ENCODE results near the gene TNFRSF13B. TPM values are rescaled to one million over a fixed set of nuclear protein-coding genes. Genes with fewer than 3 reads are reported as not detected.

TNFRSF13B gene
- total and polyA plus RNA-seq, 10 of the 15 experiments (the other 5 are each of a cell fraction or from before 2014, with no cell fraction given), result 15.5 to 231 (median 119) TPM

DNA sequence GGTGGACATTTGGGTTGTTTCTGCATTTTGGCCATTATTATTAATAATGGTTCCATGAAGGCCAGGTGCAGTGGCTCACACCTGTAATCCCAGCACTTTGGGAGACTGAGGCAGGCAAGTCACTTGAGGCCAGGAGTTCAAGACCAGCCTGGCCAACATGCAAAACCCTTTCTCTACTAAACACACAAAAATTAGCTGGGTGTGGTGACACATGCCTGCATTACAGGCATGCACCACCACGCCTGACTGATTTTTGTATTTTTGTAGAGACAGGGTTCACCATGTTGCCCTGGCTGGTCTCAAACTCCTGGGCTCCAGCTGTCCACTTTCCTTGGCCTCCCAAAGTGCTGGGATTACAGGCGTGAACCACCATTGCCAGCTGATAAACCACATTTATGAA is 58.5 kb downstream of the TNFRSF13B start:
- Histone ChIP-seq H3K9me3 (replicated peaks; ENCODE audit: control insufficient read depth, insufficient read depth, low read length) (no peaks in the 10 kb centered on the region), H3K79me2 (ENCODE audit: control insufficient read depth, insufficient read depth, low read length) (no peaks in the 10 kb centered on the region), H3K27me3 (replicated peaks in 1 of 2; ENCODE audit: control insufficient read depth in 2 of 2, insufficient read depth in 2 of 2, low read length in 1 of 2) (peaks cover 1 to 2% of the 10 kb centered on the region in 2 experiments; a peak in 1 of 4 replicates), H2AFZ (ENCODE audit: control insufficient read depth, low read depth, low read length) (no peak overlapping the region), H3K4me3 (no peak overlapping the region), H3K9ac (ENCODE audit: control insufficient read depth, insufficient read depth, low read length) (no peak overlapping the region), H3K27ac (ENCODE audit: control insufficient read depth, insufficient read depth) (no peak overlapping the region), H4K20me1 (ENCODE audit: control insufficient read depth, insufficient read depth) (no peaks in the 10 kb centered on the region), H3K36me3 (ENCODE audit: control insufficient read depth in 2 of 2, insufficient read depth in 2 of 2, low read length in 1 of 2) (no peaks in the 10 kb centered on the region), H3K4me2 (ENCODE audit: control insufficient read depth, insufficient read depth) (no peak overlapping the region), H3K4me1 (ENCODE audit: control insufficient read depth, insufficient read depth, low read length) (peaks cover 8% of the 10 kb centered on the region)
- BruUV-seq (replicated peaks), result no TSS peak
- RAD21 ChIA-PET (ENCODE audit: unreplicated experiment), result no interaction called here
- POLR2A ChIA-PET, result no interaction called here
- in situ Hi-C loops (cut with MboI) (no loop called here), intact Hi-C loops (cut with micrococcal nuclease; ENCODE audit: unreplicated experiment) (no loop called here)
- WGBS (ENCODE audit: insufficient coverage, insufficient replicate concordance, low lambda C conversion rate, missing lambda C conversion rate), result 15% methylated on average over 2 of the region's 2 CpGs
- SMC1A ChIA-PET (ENCODE audit: uncharacterized antibody, unreplicated experiment), result interaction anchor here (1.2 to 5.7 kb wide), 4 partner anchors 46 to 80 kb away, joined by 3 to 43 read pairs (median 16); no protein-coding TSS in a partner anchor
- no peak for ATAC-seq
- DNase-seq (ENCODE audit: low read depth, low spot score), result no peak
- no peak for FAIRE-seq
- TF ChIP-seq CEBPB (IDR thresholded peaks at IDR 0.05; ENCODE audit: borderline replicate concordance in 1 of 2, low read depth in 2 of 2, low read length in 2 of 2), result no peak
- TF ChIP-seq ESRRA (IDR thresholded peaks at IDR 0.05; ENCODE audit: low read length), result no peak
- no peak for TF ChIP-seq KDM1A (IDR thresholded peaks at IDR 0.05; ENCODE audit: borderline replicate concordance)
- no peak for TF ChIP-seq POLR2A (IDR thresholded peaks at IDR 0.05; ENCODE audit: low read depth, low read length)
- CTCF ChIA-PET, result interaction anchor here (0.5 to 7.0 kb wide), 3 partner anchors 63 to 1123 kb away, joined by 3 to 92 read pairs (median 4); no protein-coding TSS in a partner anchor

- no peak for DNase-seq (ENCODE audit: low read depth, low spot score)
- no peak for FAIRE-seq
- no peaks in the 10 kb centered on the region for H3K79me2 ChIP-seq (ENCODE audit: control insufficient read depth, insufficient read depth, low read length)
- CTCF ChIA-PET, result interaction anchor here (7.0 kb wide), 1 partner anchor 79 kb away, joined by 92 read pairs; no protein-coding TSS in a partner anchor
- no peak overlapping the region for H3K27ac ChIP-seq (ENCODE audit: control insufficient read depth, insufficient read depth)
- H4K20me1 ChIP-seq (ENCODE audit: control insufficient read depth, insufficient read depth), result no peaks in the 10 kb centered on the region
- H3K9me3 ChIP-seq (replicated peaks; ENCODE audit: control insufficient read depth, insufficient read depth, low read length), result no peaks in the 10 kb centered on the region
- H3K4me1 ChIP-seq (ENCODE audit: control insufficient read depth, insufficient read depth, low read length), result peaks cover 8% of the 10 kb centered on the region
- peaks cover 1 to 2% of the 10 kb centered on the region in 2 experiments; a peak in 1 of 4 replicates for H3K27me3 ChIP-seq (replicated peaks in 1 of 2; ENCODE audit: control insufficient read depth in 2 of 2, insufficient read depth in 2 of 2, low read length in 1 of 2)
- POLR2A ChIA-PET, result no interaction called here
- no peak for ATAC-seq
- SMC1A ChIA-PET (ENCODE audit: uncharacterized antibody, unreplicated experiment), result interaction anchor here (5.1 kb wide), 1 partner anchor 81 kb away, joined by 43 read pairs; no protein-coding TSS in a partner anchor
- RAD21 ChIA-PET (ENCODE audit: unreplicated experiment), result no interaction called here
- H3K36me3 ChIP-seq (ENCODE audit: control insufficient read depth in 2 of 2, insufficient read depth in 2 of 2, low read length in 1 of 2), result no peaks in the 10 kb centered on the region
- intact Hi-C loops (cut with micrococcal nuclease; ENCODE audit: unreplicated experiment), result no loop called here
- H3K4me3 ChIP-seq, result no peak overlapping the region
- BruUV-seq (replicated peaks), result no TSS peak
- WGBS (ENCODE audit: insufficient coverage, insufficient replicate concordance, low lambda C conversion rate, missing lambda C conversion rate), result 66% methylated on average over 17 of the region's 17 CpGs
- H3K4me2 ChIP-seq (ENCODE audit: control insufficient read depth, insufficient read depth), result no peak overlapping the region
- H2AFZ ChIP-seq (ENCODE audit: control insufficient read depth, low read depth, low read length), result no peak overlapping the region
- no peak overlapping the region for H3K9ac ChIP-seq (ENCODE audit: control insufficient read depth, insufficient read depth, low read length)
- in situ Hi-C loops (cut with MboI), result no loop called here
- TF ChIP-seq JUND (IDR thresholded peaks at IDR 0.05; ENCODE audit: low read depth, low read length) (no peak), CHD4 (IDR thresholded peaks at IDR 0.05) (no peak), ZNF217 (IDR thresholded peaks at IDR 0.05) (no peak), LARP7 (IDR thresholded peaks at IDR 0.05) (no peak), NR2C2 (IDR thresholded peaks at IDR 0.05; ENCODE audit: borderline replicate concordance, control insufficient read depth, insufficient read length, low read depth) (no peak), GABPA (IDR thresholded peaks at IDR 0.05; ENCODE audit: low read depth) (no peak), ATF7 (IDR thresholded peaks at IDR 0.05; ENCODE audit: low read depth) (no peak), MTA3 (IDR thresholded peaks at IDR 0.05; ENCODE audit: borderline replicate concordance, low read length) (no peak), RB1 (IDR thresholded peaks at IDR 0.05; ENCODE audit: borderline replicate concordance) (no peak)
- TF ChIP-seq, protein P1, sequence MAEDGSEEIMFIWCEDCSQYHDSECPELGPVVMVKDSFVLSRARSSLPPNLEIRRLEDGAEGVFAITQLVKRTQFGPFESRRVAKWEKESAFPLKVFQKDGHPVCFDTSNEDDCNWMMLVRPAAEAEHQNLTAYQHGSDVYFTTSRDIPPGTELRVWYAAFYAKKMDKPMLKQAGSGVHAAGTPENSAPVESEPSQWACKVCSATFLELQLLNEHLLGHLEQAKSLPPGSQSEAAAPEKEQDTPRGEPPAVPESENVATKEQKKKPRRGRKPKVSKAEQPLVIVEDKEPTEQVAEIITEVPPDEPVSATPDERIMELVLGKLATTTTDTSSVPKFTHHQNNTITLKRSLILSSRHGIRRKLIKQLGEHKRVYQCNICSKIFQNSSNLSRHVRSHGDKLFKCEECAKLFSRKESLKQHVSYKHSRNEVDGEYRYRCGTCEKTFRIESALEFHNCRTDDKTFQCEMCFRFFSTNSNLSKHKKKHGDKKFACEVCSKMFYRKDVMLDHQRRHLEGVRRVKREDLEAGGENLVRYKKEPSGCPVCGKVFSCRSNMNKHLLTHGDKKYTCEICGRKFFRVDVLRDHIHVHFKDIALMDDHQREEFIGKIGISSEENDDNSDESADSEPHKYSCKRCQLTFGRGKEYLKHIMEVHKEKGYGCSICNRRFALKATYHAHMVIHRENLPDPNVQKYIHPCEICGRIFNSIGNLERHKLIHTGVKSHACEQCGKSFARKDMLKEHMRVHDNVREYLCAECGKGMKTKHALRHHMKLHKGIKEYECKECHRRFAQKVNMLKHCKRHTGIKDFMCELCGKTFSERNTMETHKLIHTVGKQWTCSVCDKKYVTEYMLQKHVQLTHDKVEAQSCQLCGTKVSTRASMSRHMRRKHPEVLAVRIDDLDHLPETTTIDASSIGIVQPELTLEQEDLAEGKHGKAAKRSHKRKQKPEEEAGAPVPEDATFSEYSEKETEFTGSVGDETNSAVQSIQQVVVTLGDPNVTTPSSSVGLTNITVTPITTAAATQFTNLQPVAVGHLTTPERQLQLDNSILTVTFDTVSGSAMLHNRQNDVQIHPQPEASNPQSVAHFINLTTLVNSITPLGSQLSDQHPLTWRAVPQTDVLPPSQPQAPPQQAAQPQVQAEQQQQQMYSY (CRISPR knock-in tag; IDR thresholded peaks at IDR 0.05), result no peak
These were observed 59.6 kb downstream of the TNFRSF13B start for GRCh38 chr17:16912021-16912962.
